Left hindlimb (tissue), 1 donor: ENCODE measurements around the gene FRYL.
"Not testable (repeated sequence)": the region's sequence is repeated elsewhere in the genome, so short reads cannot be mapped to it uniquely, and the experiment has no call there.

ENCODE experiments used
- DNase-seq: peaks from one replicate; pipeline ENCODE4 v3.0.0-alpha.2; 2018

FRYL gene

DNA sequence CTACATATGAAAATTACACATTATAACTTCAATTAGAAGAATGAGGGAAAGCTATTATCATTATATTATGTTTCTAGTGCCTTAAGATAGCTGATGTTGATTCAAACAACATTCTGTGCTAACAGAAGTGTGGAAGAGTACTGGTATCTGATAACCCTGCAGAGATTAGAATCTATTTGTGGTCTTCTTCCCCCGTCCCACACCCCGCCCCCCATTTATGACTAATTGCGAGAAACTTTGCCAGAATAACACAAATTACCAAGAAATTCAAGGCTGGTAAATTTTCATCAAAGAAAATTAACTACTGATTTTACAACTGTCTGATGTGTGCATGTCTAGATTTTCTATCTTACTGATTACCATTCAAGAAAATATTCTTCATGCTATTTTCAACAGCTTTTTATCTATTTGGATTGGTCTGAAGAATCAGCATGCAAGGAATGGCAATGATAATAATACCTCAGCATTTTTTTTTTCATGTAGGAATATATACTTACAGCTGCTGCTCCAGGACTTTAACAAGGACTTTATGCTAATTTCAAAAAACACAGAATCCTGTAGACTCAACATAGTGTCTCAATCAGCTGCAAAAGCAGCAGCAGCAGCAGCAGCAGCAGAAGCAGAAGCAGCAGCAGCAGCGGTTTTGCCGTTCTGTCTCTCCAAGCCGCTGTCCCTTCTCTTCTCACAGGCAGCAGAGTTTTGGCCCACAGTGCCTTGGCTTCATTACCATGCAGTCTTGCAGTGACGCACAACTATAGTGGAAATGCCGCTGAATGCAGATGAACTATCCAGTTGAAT lies 126.7 kb downstream of the FRYL start:
- peak; percentile 49 for DNase-seq

DNA sequence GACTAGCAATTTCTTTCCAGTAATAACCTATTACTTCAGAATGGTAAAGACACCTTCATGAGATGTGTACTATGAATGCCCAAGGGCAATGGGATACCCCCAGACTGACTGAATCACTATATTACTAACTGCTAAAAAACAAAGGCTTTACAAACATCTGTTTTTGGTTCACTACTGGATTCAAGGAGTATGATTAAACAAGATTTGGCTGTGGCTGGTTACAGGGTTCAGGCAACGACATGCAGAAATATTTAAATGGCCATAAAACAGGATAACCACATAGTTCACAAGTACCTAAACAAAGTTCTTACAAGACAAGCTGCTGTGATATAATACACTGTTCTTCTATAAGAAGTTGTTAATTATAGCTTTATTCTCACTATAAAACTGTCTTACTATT lies 128.2 kb downstream of the FRYL start:
- DNase-seq, result no peak

DNA sequence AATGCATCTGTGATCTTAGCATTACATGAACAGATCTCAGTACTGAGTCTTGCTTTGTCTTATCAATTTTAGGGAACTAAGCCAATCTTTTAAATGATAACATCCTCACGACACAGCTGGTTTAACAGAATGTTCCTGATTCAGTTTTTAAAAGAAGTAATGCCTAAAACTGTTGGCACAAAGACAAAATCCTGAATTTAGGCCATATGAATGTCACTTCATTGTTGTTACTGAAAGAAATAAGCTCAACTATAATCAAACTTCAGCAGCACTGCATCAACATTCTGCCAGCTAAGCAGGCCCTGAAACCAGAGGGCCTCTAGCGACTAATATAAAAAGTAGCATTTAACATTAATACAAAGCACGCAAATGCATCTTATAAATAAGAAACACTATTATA lies 130.6 kb downstream of the FRYL start:
- no peak for DNase-seq

DNA sequence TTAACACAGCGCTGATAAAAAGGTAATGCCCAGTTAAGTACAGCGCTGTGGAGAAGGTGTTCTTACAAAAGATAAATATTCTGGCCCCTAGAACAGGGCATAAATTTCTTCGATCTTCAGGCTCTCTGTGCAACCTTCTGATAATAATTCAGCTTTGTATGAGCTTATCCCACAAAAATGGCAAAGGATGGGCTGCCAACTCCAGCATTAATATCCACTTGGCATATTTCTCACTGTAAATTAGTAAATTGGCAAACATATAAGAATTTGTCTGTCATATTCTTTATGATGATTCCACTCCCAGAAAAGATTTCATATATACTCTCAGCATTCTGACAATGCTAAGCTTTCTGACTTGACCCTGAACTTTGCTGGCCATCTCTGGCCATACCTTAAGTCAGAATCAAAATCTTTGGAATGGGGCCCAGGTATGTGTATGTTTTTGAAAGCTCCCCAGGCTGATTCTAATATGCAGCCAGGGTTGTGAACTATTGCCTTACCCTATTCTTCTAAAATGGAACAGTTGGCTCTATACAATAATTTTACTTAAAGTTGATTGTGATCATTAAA lies 134.8 kb downstream of the FRYL start:
- no peak for DNase-seq

DNA sequence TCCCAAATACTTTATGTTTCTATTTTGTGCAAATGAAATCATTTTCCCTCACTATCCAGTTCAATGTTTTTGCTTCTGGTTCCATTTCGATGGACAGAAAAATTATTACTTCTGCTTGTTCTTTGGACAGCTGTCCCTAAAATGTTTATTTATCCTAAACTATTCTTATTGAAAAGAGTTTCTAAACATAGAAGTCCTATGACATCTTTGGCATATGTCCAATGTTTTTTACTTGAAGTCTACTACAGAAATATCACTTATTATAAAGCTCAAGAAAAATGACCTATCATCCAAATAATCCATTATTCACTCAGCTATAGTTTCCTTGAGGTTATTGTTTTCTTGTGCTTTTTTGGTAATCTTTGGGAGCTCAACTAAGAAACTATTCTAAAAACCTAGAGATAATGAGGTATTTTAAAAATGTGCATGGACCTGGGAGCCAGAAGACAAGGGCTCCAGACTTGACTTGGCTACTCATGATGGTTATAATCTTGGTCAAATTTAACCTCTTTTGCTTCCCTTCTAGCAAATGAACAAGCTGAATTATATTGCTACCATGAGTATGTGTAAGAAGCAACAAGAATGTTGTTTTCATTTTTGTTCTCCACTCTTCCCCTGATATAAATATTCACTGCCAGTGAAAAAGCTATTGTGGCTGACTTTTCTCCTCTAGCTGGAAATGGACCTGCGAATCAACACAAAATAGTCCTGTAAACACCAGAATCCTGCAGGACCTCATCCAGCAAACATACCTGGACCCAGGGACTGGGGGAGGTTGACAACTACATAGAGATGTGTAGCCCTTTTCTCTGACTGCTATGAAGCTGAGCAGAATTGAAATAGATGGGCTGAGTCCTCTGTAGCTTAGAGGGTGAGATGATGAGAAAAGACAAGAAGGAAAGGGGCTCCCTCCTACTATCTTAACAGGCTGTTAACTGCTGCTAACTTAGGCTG lies 137.4 kb downstream of the FRYL start:
- DNase-seq, result no peak

DNA sequence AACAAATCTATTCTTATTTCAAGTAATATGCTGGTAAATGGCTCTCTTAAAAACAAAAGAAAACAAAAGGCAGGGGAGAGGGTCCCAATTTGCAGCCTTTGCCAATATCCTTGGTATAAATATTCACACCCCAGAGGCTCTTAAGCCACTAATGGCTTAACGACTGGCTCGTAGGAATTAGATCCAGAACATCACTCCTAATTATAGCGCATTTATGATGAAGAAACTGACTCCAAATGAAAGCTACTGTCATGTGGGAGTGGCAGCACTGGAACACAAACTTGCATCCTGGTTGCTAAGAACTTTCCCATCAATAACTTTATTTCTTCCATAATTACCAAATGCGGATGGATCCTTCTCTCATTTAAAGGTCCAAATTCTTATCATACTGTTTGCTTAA lies 138.7 kb downstream of the FRYL start:
- no peak for DNase-seq

DNA sequence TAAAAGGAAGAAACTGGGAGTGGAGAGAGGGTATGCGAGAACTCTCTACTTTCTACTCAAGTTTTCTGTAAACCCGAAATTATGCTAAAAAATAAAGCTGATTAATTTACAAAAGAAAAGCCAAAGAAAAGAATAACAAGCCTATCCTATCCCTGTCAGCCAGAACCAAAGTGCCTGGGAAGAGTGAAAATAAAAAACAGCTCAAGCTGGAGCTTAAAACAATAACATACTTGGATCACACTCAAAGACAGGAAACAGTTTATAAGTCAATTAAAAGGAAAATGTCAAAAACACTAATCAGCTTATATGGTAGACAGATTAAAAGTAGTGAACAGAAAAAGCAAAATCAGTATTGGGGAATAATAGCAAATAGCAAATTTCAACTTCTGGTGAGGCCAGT lies 139.4 kb downstream of the FRYL start:
- no peak for DNase-seq

DNA sequence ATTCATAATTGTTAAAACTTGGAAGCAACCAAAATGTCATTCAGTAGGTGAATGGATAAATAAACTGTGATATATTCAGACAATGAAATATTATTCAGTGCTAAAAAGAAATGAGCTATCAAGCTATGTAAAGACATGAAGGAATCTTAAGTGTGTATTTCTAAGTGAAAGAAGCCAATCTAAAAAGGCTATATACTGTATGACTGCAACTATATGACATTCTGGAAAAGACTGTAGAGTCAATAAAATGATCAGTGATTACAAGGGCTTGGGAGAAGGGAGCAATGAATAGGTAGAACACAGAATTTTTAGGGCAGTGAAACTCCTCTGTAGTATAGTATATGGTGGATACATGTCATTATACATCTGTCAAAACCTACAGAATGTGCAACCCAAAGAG lies 139.9 kb downstream of the FRYL start:
- no peak for DNase-seq

DNA sequence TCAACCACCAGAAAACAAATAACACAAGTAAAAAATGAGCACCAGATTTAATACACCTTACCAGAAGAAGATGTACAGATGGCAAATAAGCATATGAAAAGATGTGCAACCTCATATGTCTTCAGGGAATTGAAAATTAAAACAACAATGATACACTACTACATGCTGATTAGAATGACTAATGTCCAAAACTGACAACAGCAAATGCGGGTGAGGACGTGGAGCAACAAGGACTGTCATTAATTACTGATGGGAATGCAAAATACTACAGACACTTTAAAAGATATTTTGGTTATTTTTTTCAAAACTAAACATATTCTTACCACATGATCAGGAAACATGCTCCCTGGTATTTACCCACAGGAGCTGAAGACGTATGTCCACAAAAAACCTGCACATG lies 140.3 kb downstream of the FRYL start:
- DNase-seq, result no peak

DNA sequence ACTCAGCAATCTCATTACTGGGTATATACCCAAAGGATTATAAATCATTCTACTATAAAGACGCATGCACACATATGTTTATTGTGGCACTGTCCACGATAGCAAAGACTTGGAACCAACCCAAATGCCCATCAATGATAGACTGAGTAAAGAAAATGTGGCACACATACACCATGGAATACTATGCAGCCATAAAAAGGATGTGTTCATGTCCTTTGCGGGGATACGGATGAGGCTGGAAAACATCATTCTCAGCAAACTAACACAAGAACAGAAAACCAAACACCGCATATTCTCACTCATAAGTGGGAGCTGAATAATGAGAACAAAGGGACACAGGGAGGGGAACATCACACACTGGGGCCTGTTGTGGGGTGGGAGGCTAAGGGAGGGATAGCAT lies 141.5 kb downstream of the FRYL start:
- DNase-seq, result not testable (repeated sequence)

DNA sequence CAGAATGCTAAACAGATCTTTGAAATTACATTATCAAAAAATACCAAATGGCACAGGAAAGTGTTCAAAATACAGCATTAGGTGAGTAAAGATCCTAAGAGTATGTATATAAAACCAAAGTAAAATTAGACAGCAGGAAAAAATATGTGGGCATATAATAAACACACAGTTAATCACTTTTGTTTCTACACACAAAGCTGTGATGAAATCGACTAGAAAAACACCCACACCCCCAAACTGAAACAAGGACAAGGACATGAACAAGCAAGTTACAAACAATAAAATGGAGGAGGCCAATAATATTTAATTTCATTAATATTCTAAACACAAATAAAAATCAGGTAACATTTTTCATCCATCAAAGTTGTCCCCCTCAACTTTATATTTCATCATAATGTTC lies 143.2 kb downstream of the FRYL start:
- no peak for DNase-seq

DNA sequence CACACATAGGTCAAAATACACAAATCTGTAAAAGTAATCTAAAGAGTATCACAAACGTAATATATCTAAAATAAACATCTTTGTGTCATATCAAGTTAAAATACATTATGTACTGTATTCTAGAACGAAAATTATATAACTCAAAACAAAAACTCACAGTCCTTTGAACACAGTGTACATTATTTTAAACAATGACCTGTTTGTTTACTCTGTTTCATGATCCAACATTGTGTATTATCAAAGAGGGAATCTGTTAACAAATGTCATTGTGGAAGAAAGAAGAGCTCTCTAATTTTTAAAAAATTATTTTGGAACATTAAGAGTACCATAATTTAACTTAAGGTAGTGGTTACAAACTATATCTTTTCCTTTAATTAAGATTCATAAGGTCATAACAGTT lies 144.1 kb downstream of the FRYL start:
- no peak for DNase-seq

DNA sequence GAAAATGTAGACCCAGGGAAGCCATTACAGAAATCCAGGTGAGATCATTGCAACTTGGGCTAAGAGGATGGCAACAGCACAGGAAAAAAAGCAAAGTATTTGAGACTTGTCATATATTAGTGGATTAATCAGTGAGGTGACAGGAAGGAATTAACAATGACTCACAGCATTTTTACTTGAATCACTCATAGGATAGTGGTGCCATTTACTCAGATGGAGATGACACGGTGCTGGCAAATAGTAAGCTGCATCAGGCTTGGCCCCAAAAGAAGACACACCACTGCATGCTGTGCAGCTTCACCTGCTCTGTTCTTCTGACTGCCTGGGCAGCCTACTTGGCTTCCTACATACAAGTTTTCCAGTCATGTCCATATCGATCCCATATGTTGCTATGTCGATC lies 144.8 kb downstream of the FRYL start:
- no peak for DNase-seq

DNA sequence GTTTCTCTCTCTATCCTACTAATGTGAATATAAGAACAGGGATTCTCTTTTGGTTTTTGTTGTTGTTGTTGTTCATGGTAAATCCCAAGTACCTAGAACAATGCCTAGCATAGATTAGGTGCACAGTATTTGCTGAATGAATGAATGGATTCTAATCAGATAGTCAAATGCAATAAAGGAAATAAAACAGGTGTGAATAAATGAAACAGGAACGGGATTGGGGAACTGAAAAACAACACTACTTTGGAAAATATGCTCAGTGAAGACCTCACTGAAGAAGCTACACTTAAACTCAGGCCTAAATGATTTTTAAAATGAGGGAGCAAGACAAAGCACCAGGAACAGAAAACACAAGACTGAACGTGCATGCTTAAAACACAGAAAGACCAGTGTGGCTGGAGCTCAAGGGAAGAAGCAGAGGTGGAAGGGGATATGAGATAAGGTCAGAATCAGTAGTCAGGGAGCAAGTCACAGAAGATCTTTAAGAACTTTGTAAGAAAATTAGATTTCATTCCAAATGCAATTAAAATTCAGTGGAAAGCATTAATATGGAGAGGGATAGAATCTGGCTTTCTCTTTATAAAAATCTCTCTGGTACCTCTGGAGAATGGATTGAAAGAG lies 145.3 kb downstream of the FRYL start:
- DNase-seq, result no peak

DNA sequence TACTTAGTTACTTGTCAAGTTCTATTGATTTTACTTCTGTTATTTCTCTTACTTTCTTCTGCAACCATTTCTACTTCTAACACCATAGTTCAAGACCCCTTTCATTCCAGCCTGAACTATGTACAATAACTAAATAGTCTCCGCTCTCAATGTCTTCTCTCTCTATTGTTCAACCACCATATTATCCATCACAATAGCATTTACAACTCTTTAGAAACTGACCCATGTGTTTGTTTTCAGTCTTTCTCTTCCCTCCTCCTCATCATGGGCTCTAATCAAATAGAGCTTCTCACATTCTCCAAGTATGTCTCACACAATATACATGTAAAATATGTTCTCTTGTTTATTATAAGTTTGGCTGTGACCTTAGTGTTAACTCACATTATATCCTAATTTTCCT lies 146.4 kb downstream of the FRYL start:
- DNase-seq, result no peak

DNA sequence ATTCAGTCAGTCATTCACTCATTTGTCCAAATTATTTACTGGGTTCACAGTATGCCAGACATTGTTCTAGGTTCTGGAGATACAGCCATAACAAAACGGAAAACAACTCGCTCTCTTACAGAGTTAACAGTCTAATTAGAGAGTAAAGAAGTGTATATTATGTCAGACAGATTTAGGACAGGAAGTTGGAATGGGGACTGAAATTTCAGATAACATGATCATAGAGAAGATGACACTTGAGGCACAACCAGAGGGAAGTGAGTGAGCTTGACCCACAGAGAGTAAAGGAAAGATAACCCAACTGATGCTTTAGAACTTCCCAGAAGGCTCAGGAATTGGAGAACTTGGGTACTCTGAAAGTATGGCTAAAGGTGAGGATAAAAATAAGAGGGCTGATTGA lies 150.6 kb downstream of the FRYL start:
- no peak for DNase-seq

DNA sequence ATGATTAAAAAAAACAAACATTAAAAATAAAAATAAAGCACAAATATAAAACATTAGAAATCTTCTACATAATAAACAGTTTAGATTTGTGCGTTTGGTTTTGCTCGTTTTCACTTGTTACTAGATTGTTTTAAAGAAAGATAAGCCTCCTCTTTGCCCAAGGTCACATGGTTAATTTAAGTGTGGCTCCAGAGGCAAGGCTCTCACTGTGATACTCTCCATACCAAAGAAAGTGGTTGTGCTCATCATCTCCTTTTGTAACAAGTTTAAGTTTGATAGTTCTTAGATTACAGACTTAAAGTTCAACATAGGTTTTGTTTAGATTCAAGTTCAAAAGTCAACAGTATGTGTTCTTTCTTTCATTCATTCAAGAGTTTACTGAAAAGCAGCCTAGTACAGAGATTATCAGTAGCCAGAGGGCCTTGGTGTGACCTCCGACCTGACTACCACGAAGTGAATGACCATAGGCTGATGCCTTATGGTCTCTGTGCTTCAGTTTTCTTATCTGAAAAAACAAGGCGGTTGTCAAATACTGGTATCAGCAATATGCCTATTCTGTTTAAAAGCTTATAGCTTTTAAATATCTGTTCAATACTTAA lies 156.8 kb downstream of the FRYL start:
- no peak for DNase-seq

DNA sequence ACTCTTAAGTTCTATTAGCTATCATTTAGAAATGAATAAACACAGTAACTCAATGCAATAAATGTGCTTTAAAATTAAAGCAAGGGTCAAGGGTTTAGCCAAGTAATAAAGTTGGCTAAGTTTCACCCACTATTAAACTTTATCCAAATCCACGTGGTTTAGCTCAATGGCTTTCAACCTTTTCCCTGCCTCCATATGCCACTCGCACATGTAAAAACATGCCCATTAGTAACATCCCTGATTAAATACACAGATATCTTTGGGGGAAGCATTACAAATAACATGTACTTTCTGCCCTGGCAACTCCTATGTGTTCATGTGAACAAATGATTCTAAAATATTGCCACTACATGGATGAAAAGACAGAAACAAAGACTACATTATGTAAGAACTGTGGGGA lies 159.2 kb downstream of the FRYL start:
- DNase-seq, result no peak

DNA sequence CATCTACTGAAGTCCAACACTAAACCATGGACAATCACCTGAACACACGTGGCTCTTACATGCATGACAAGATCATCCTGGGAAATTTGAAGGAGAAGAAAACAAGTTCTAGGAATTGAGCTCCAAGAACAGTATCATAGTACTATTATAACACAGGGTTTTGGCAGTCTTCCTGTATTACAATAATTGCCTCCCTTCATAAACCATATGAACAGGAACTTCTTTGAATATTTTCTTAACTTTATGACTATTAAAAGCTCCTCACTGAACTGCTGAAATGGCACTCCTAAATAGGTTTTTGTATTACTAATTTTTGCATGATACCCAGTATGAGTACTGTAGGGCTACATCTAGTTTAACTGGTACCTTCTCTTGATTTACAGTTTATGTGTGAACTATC lies 160.0 kb downstream of the FRYL start:
- DNase-seq, result no peak

DNA sequence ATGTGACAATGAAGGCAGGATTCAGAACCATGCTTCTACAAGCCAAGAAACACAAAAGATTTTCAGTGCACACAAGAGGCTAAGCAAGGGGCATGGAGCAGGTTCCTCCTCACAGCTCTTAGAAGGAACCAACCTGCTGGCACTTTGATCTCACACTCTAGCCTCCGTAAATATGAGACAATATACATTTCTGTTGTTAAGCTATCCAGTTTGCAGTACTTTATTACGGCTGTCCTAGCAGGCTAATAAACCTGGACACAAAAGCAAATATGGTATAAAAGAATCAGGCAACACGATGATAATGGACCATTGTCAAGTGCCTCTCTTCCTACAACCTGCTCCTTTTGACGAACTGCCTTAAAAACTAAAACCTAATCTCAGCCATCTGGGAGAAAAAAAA lies 175.6 kb downstream of the FRYL start:
- no peak for DNase-seq

DNA sequence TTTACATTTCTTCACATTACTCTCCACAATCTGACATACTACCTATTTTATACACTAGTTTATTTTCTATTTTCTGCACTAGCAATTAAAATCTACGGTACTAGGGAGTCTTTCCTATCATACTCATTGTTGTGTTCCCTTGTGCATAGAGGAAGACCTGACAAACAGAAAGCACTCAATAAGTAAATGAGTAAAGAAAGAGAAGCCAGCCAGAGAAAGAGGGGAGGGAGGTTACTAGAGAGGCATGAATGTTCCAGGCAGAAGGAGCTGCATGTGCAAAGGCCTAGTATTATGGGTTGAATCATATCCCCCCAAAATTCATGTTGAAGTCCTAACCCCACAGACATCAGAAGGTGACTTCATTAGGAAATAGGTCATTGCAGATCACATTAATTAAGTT lies 176.0 kb downstream of the FRYL start:
- no peak for DNase-seq

DNA sequence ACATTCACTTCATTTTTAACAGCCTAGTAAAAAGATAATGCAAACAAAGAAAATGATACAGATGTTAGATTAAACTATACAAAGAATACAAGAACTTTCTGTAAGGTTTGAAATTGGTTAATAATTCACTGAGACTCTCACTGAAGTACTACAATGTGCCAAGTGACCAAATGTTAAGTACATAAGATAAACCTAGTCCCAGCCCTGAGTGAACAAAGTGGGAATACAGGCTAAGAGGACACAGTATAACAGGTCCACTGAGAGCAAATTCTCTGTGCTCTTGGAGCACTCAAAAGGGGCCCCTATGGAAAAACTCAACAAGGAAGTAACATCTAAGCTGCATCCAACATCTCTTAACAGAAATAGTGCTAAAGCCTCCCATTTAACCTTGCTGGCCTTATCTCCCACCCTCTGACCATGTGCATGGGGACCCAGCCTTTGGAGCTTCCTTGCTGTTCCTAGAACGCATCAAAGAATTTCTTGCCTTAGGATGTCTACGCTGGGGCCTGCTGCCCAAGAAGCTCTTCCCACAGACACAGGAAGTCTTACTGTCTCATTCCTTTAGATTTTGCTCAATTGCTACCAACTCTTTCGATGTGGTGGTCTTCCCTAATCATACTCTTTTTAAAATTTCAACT lies 176.6 kb downstream of the FRYL start:
- no peak for DNase-seq
